GM12878 (cell line): ENCODE measurements around the gene IFITM5. TPM values are rescaled to one million over a fixed set of nuclear protein-coding genes. Genes with fewer than 3 reads are reported as not detected.

Source experiments
- BCL11A ChIP-seq: IDR thresholded peaks from 2 replicates; pipeline ENCODE4 v1.6.1; 2011; ENCODE audit warnings: low read depth, low read length
- BRCA1 ChIP-seq: IDR thresholded peaks from 2 replicates; pipeline ENCODE4 v1.6.1; 2011; ENCODE audit warnings: low read depth, low read length, improper control_type of control experiment
- CBFB ChIP-seq: IDR thresholded peaks from 2 replicates; pipeline ENCODE4 v1.6.1; 2016; ENCODE audit warnings: antibody characterized with exemption, low read depth
- CBX5 ChIP-seq: sonication (generic); IDR thresholded peaks from 2 replicates; pipeline ENCODE4 v1.6.1; 2016; ENCODE audit warnings: low read depth, moderate library complexity, mild to moderate bottlenecking, inconsistent platforms
- CHD1 ChIP-seq: IDR thresholded peaks from 2 replicates; pipeline ENCODE4 v1.6.1; 2012; ENCODE audit warnings: low read depth, low read length, improper control_type of control experiment
- DPF2 ChIP-seq: fragments of 450-650 bp; IDR thresholded peaks from 2 replicates; pipeline ENCODE4 v1.6.1; 2017; ENCODE audit warnings: mild to moderate bottlenecking
- IKZF2 ChIP-seq, 2 experiments: fragments of 450-650 bp; IDR thresholded peaks; 2 replicates each; pipeline ENCODE4 v1.6.1; 2017; ENCODE audit warnings: mild to moderate bottlenecking in 2 of 2, moderate library complexity in 2 of 2
- KDM1A ChIP-seq: fragments of 200-600 bp; sonication (generic); IDR thresholded peaks from 2 replicates; pipeline ENCODE4 v1.6.1; 2016; ENCODE audit warnings: borderline replicate concordance
- POU2F2 ChIP-seq: IDR thresholded peaks from 3 replicates; pipeline ENCODE4 v1.6.1; 2011; ENCODE audit warnings: low read depth, mild to moderate bottlenecking, low read length, borderline replicate concordance
- SIX5 ChIP-seq: IDR thresholded peaks from 2 replicates; pipeline ENCODE4 v1.6.1; 2011; ENCODE audit warnings: mild to moderate bottlenecking, low read depth, low read length, moderate library complexity; ENCODE audit not compliant: severe bottlenecking
- SMAD1 ChIP-seq: fragments of 450-650 bp; IDR thresholded peaks from 2 replicates; pipeline ENCODE4 v1.6.1; 2018; ENCODE audit warnings: mild to moderate bottlenecking, low read depth; ENCODE audit not compliant: partially characterized antibody
- SMARCA5 ChIP-seq: fragments of 450-650 bp; IDR thresholded peaks from 2 replicates; pipeline ENCODE4 v1.6.1; 2017; ENCODE audit warnings: mild to moderate bottlenecking
- SPI1 ChIP-seq: IDR thresholded peaks from 2 replicates; pipeline ENCODE4 v1.6.1; 2011; ENCODE audit warnings: low read depth, mild to moderate bottlenecking, low read length, moderate library complexity, borderline replicate concordance; ENCODE audit not compliant: insufficient read depth
- STAT1 ChIP-seq: fragments of 450-650 bp; conservative IDR thresholded peaks from 2 replicates; pipeline ENCODE4 v1.6.1; 2014; ENCODE audit warnings: antibody characterized with exemption, mild to moderate bottlenecking
- SUPT20H ChIP-seq: IDR thresholded peaks from 2 replicates; pipeline ENCODE4 v1.6.1; 2011; ENCODE audit warnings: low read depth, mild to moderate bottlenecking, low read length, moderate library complexity, borderline replicate concordance; ENCODE audit not compliant: control insufficient read depth
- WRNIP1 ChIP-seq: IDR thresholded peaks from 2 replicates; pipeline ENCODE4 v1.6.1; 2011; ENCODE audit warnings: low read depth, low read length, improper control_type of control experiment, borderline replicate concordance
- ZNF24 ChIP-seq: fragments of 450-650 bp; IDR thresholded peaks from 2 replicates; pipeline ENCODE4 v1.6.1; 2017; ENCODE audit warnings: antibody characterized with exemption, mild to moderate bottlenecking
- ZNF622 ChIP-seq: fragments of 450-650 bp; IDR thresholded peaks from 2 replicates; pipeline ENCODE4 v1.6.1; 2017; ENCODE audit warnings: mild to moderate bottlenecking, inconsistent platforms
- polyA plus RNA-seq, 11 experiments: library from polyadenylated mRNA; depleted of rRNA in 4 of 11; unstranded in 6 of 11; stranded (reverse) in 5 of 11; fragments of >200 nt; fragmentation: Nextera tagmentation in 4 of 11; fragmentation: Illumina TruSeq in 1 of 11; extraction: Ambion mirVana in 4 of 11; extraction: Trizol in 1 of 11; gene quantifications; 1 replicate in 1 of 11; 2 replicates in 10 of 11; pipeline versions ENCODE4 v1.2.1 to v1.2.3, GENCODE V29; 2011 to 2016; ENCODE audit warnings: inconsistent platforms in 2 of 11, missing spikeins in 2 of 11, low read depth in 1 of 11
- total RNA-seq, 4 experiments: library from RNA; depleted of rRNA in 3 of 4; stranded (reverse); fragments of >200 nt in 3 of 4; fragmentation: Illumina TruSeq in 1 of 4; extraction: Trizol in 1 of 4; gene quantifications; 2 replicates each; pipeline versions ENCODE4 v1.2.1 to v1.2.3, GENCODE V29; 2013 to 2021
- TF ChIP-seq, protein P1 (sequence below): fragments of 450-650 bp; IDR thresholded peaks from 2 replicates; pipeline ENCODE4 v1.6.1; 2018; ENCODE audit warnings: mild to moderate bottlenecking, low read depth, moderate library complexity; ENCODE audit not compliant: partially characterized antibody
- TF ChIP-seq, protein P2 (sequence below): IDR thresholded peaks from 2 replicates; pipeline ENCODE4 v1.6.1; 2012; ENCODE audit warnings: low read length, inconsistent platforms
- TF ChIP-seq, protein P3 (sequence below): fragments of 450-650 bp; formaldehyde crosslinking; IDR thresholded peaks from 2 replicates; pipeline ENCODE4 v1.5.0; 2022; ENCODE audit warnings: mild to moderate bottlenecking, missing genetic modification characterization
- TF ChIP-seq, protein P4 (sequence below): fragments of 150-350 bp; IDR thresholded peaks from 2 replicates; pipeline ENCODE4 v1.6.1; 2014; ENCODE audit warnings: mild to moderate bottlenecking, low read depth, low read length

The IFITM5 gene
- total and polyA plus RNA-seq, 10 of the 15 experiments (the other 5 are each of a cell fraction or from before 2014, with no cell fraction given) = not detected

DNA sequence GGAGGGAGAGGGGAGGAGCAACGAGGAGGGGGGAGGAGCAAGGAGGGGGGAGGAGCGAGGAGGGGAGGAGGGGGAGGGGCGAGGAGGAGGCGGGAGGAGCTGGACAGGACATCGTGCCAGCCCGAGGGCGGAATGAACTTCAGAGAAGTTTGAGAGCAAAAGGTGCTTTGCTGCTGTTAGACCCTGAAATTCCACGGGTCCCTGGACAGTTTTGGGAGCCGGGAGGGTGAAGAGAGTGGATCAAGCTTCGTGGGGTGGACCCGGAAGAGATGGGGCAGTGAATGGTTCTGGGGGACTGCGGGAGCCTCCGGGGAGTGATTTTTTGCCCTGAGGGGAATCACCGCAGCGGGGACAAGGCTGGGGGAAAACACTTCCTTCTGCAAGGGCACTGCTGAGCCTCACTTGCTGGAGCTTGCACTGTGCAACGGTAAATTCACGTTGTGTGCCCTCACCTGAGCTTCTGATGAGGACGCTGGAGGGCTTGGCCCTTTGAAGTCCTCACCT lies 31.8 kb downstream of the IFITM5 start (continued):
- TF ChIP-seq, protein P1, sequence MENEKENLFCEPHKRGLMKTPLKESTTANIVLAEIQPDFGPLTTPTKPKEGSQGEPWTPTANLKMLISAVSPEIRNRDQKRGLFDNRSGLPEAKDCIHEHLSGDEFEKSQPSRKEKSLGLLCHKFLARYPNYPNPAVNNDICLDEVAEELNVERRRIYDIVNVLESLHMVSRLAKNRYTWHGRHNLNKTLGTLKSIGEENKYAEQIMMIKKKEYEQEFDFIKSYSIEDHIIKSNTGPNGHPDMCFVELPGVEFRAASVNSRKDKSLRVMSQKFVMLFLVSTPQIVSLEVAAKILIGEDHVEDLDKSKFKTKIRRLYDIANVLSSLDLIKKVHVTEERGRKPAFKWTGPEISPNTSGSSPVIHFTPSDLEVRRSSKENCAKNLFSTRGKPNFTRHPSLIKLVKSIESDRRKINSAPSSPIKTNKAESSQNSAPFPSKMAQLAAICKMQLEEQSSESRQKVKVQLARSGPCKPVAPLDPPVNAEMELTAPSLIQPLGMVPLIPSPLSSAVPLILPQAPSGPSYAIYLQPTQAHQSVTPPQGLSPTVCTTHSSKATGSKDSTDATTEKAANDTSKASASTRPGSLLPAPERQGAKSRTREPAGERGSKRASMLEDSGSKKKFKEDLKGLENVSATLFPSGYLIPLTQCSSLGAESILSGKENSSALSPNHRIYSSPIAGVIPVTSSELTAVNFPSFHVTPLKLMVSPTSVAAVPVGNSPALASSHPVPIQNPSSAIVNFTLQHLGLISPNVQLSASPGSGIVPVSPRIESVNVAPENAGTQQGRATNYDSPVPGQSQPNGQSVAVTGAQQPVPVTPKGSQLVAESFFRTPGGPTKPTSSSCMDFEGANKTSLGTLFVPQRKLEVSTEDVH = no peak
- TF ChIP-seq STAT1 (no peak), BRCA1 (no peak), BCL11A (no peak), ZNF622 (no peak), CHD1 (0 out of 2 replicates have a peak, but pooled peaks have one; percentile 54), SUPT20H (no peak), IKZF2 (IDR thresholded peaks at IDR 0.05) (peak in 1 of 2 experiments; percentile 26; a peak in 2 of 4 replicates), POU2F2 (no peak), KDM1A (no peak), CBX5 (no peak), SMARCA5 (no peak), ZNF24 (no peak), SIX5 (no peak), DPF2 (no peak), WRNIP1 (no peak), SMAD1 (peak; percentile 50), CBFB (no peak), SPI1 (no peak; the same call in 1 of the 2 replicates)
- TF ChIP-seq, protein P2, sequence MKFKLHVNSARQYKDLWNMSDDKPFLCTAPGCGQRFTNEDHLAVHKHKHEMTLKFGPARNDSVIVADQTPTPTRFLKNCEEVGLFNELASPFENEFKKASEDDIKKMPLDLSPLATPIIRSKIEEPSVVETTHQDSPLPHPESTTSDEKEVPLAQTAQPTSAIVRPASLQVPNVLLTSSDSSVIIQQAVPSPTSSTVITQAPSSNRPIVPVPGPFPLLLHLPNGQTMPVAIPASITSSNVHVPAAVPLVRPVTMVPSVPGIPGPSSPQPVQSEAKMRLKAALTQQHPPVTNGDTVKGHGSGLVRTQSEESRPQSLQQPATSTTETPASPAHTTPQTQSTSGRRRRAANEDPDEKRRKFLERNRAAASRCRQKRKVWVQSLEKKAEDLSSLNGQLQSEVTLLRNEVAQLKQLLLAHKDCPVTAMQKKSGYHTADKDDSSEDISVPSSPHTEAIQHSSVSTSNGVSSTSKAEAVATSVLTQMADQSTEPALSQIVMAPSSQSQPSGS = no peak
- TF ChIP-seq, protein P3, sequence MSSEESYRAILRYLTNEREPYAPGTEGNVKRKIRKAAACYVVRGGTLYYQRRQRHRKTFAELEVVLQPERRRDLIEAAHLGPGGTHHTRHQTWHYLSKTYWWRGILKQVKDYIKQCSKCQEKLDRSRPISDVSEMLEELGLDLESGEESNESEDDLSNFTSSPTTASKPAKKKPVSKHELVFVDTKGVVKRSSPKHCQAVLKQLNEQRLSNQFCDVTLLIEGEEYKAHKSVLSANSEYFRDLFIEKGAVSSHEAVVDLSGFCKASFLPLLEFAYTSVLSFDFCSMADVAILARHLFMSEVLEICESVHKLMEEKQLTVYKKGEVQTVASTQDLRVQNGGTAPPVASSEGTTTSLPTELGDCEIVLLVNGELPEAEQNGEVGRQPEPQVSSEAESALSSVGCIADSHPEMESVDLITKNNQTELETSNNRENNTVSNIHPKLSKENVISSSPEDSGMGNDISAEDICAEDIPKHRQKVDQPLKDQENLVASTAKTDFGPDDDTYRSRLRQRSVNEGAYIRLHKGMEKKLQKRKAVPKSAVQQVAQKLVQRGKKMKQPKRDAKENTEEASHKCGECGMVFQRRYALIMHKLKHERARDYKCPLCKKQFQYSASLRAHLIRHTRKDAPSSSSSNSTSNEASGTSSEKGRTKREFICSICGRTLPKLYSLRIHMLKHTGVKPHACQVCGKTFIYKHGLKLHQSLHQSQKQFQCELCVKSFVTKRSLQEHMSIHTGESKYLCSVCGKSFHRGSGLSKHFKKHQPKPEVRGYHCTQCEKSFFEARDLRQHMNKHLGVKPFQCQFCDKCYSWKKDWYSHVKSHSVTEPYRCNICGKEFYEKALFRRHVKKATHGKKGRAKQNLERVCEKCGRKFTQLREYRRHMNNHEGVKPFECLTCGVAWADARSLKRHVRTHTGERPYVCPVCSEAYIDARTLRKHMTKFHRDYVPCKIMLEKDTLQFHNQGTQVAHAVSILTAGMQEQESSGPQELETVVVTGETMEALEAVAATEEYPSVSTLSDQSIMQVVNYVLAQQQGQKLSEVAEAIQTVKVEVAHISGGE = no peak
- TF ChIP-seq, protein P4, sequence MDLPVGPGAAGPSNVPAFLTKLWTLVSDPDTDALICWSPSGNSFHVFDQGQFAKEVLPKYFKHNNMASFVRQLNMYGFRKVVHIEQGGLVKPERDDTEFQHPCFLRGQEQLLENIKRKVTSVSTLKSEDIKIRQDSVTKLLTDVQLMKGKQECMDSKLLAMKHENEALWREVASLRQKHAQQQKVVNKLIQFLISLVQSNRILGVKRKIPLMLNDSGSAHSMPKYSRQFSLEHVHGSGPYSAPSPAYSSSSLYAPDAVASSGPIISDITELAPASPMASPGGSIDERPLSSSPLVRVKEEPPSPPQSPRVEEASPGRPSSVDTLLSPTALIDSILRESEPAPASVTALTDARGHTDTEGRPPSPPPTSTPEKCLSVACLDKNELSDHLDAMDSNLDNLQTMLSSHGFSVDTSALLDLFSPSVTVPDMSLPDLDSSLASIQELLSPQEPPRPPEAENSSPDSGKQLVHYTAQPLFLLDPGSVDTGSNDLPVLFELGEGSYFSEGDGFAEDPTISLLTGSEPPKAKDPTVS = no peak
